Ascending aorta (tissue), 2 donors: ENCODE data around the gene CALHM2. TPM values are rescaled to one million over a fixed set of nuclear protein-coding genes. Genes with fewer than 3 reads are reported as not detected.

Experiments
- DNase-seq, 2 donors: peaks; one replicate each; pipeline ENCODE4 v3.0.0-alpha.2; 2019; ENCODE audit warnings: low spot score in 2 of 2
- H3K27ac ChIP-seq, 2 donors: fragments of 200-600 bp; sonication (generic); one replicate each; pipeline ENCODE4 v1.5.1; 2016 to 2017; ENCODE audit warnings: mild to moderate bottlenecking in 1 of 2
- H3K27me3 ChIP-seq: fragments of 200-600 bp; sonication (generic); one replicate; pipeline ENCODE4 v1.5.1; 2017
- H3K36me3 ChIP-seq, 2 donors: fragments of 200-600 bp; sonication (generic); one replicate each; pipeline ENCODE4 v1.5.1; 2016
- H3K4me1 ChIP-seq, 2 donors: fragments of 200-600 bp; sonication (generic); one replicate each; pipeline ENCODE4 v1.5.1; 2016 to 2017; ENCODE audit warnings: mild to moderate bottlenecking in 1 of 2
- H3K4me3 ChIP-seq, 2 donors: fragments of 200-600 bp; sonication (generic); one replicate each; pipeline ENCODE4 v1.5.1; 2016 to 2017; ENCODE audit warnings: mild to moderate bottlenecking in 1 of 2
- H3K9me3 ChIP-seq, 2 donors: fragments of 200-600 bp; sonication (generic); one replicate each; pipeline ENCODE4 v1.5.1; 2016
- CTCF ChIP-seq, 3 experiments: fragments of 200-600 bp in 2 of 3; fragments of 450-650 bp in 1 of 3; sonication (generic) in 2 of 3; IDR thresholded peaks; one replicate each; pipeline ENCODE4 v1.5.1; 2016 to 2019; ENCODE audit warnings: antibody characterized with exemption in 3 of 3, mild to moderate bottlenecking in 1 of 3, moderate library complexity in 1 of 3
- intact Hi-C: fragments of 100-400 bp; cut with DNase I; formaldehyde crosslinking; loops from one replicate; pipeline ENCODE4 v1.15.1; 2023
- total RNA-seq: library from RNA; depleted of rRNA; stranded (reverse); fragments of >200 nt; gene quantifications from one replicate; pipeline ENCODE4 v1.1.0, GENCODE V29; 2016

The CALHM2 gene
- total RNA-seq, 1 donor from 2014 or later = 124 TPM

GRCh38 chr10:103448746-103449145, 3.4 kb downstream of the CALHM2 start:
- Histone ChIP-seq H3K27ac (peak overlapping the region; percentile 90 to 95), H3K4me1 (peaks cover 42 to 60% of the 10 kb centered on the region in 2 donors)
- intact Hi-C loops = no loop called here

GRCh38 chr10:103447187-103447586, 5.0 kb downstream of the CALHM2 start:
- intact Hi-C loops = loop anchor here (2.0 kb wide), 1 partner anchor 50 kb away; the partner anchor contains the start of genes ATP5MK and PDCD11
- H3K36me3 ChIP-seq = peaks cover 56 to 66% of the 10 kb centered on the region in 2 donors
- no peaks in the 10 kb centered on the region for H3K27me3 ChIP-seq
- H3K9me3 ChIP-seq = no peaks in the 10 kb centered on the region
- H3K4me1 ChIP-seq = peaks cover 36 to 54% of the 10 kb centered on the region in 2 donors
- H3K27ac ChIP-seq = peak overlapping the region; percentile 90 to 95
- TF ChIP-seq CTCF (IDR thresholded peaks at IDR 0.05) = no peak
- no peak overlapping the region for H3K4me3 ChIP-seq
- DNase-seq = no peak

More at GRCh38 chr10:103448746-103449145, 3.4 kb downstream of the CALHM2 start:
- peaks cover 45 to 50% of the 10 kb centered on the region in 2 donors for H3K36me3 ChIP-seq
- no peak for TF ChIP-seq CTCF (IDR thresholded peaks at IDR 0.05)
- peak overlapping the region in 1 of 2 donors; percentile 76 for H3K4me3 ChIP-seq
- no peaks in the 10 kb centered on the region for H3K27me3 ChIP-seq
- no peaks in the 10 kb centered on the region for H3K9me3 ChIP-seq
- peak in 1 of 2 donors; percentile 85 for DNase-seq

- TF ChIP-seq CTCF (IDR thresholded peaks at IDR 0.05) = no peak
- H3K27me3 ChIP-seq = no peaks in the 10 kb centered on the region
- H3K9me3 ChIP-seq = no peaks in the 10 kb centered on the region
- H3K36me3 ChIP-seq = peaks cover 56 to 78% of the 10 kb centered on the region in 2 donors
- peak overlapping the region; percentile 90 to 95 for H3K27ac ChIP-seq
- H3K4me3 ChIP-seq = no peak overlapping the region
- peak; percentile 49 to 95 for DNase-seq
- H3K4me1 ChIP-seq = peaks cover 36 to 54% of the 10 kb centered on the region in 2 donors
- intact Hi-C loops = loop anchor here (2.0 kb wide), 1 partner anchor 49 kb away; the partner anchor contains the start of genes ATP5MK and PDCD11
Observed at GRCh38 chr10:103445767-103446567, 6.2 kb downstream of the CALHM2 start.

- Histone ChIP-seq H3K27me3 (no peaks in the 10 kb centered on the region), H3K4me1 (peaks cover 36 to 51% of the 10 kb centered on the region in 2 donors), H3K9me3 (no peaks in the 10 kb centered on the region), H3K4me3 (no peak overlapping the region), H3K36me3 (peaks cover 62 to 84% of the 10 kb centered on the region in 2 donors), H3K27ac (peak overlapping the region; percentile 90 to 95)
- DNase-seq = no peak
- no peak for TF ChIP-seq CTCF (IDR thresholded peaks at IDR 0.05)
- intact Hi-C loops = no loop called here
Observed at GRCh38 chr10:103445366-103445765, 6.8 kb downstream of the CALHM2 start.

- no peak for TF ChIP-seq CTCF (IDR thresholded peaks at IDR 0.05)
- Histone ChIP-seq H3K4me3 (no peak overlapping the region), H3K36me3 (peaks cover 70 to 85% of the 10 kb centered on the region in 2 donors), H3K9me3 (no peaks in the 10 kb centered on the region), H3K27ac (peak overlapping the region; percentile 90 to 95), H3K4me1 (peaks cover 35 to 43% of the 10 kb centered on the region in 2 donors), H3K27me3 (no peaks in the 10 kb centered on the region)
- DNase-seq = no peak
- intact Hi-C loops = no loop called here
Observed at GRCh38 chr10:103444478-103444877, 7.7 kb downstream of the CALHM2 start.
